Measurements from ENCODE around the gene EXOC2. TPM values are rescaled to one million over a fixed set of nuclear protein-coding genes. Genes with fewer than 3 reads are reported as not detected.

EXOC2 gene
- total and polyA plus RNA-seq, 10 of the 15 experiments (the other 5 are each of a cell fraction or from before 2014, with no cell fraction given), result 8.7 to 32.8 (median 20.7) TPM

- RAD21 ChIA-PET (ENCODE audit: unreplicated experiment), result interaction anchor here (1.4 kb wide), 1 partner anchor 114 kb away, joined by 4 read pairs; no protein-coding TSS in a partner anchor
- no peaks in the 10 kb centered on the region for H3K36me3 ChIP-seq (ENCODE audit: control insufficient read depth in 2 of 2, insufficient read depth in 2 of 2, low read length in 1 of 2)
- no peak overlapping the region for H3K4me3 ChIP-seq
- BruUV-seq (replicated peaks), result no TSS peak
- H4K20me1 ChIP-seq (ENCODE audit: control insufficient read depth, insufficient read depth), result no peaks in the 10 kb centered on the region
- CTCF ChIA-PET, result interaction anchor here (4.2 kb wide), 1 partner anchor 13 kb away, joined by 49 read pairs; no protein-coding TSS in a partner anchor
- in situ Hi-C loops (cut with MboI), result no loop called here
- DNase-seq (ENCODE audit: low read depth, low spot score) (no peak), FAIRE-seq (no peak), ATAC-seq (no peak)
- no peak overlapping the region for H3K9ac ChIP-seq (ENCODE audit: control insufficient read depth, insufficient read depth, low read length)
- no peaks in the 10 kb centered on the region for H3K27me3 ChIP-seq (replicated peaks in 1 of 2; ENCODE audit: control insufficient read depth in 2 of 2, insufficient read depth in 2 of 2, low read length in 1 of 2)
- no peak overlapping the region for H3K4me2 ChIP-seq (ENCODE audit: control insufficient read depth, insufficient read depth)
- no peaks in the 10 kb centered on the region; the same call in 1 of the 2 replicates for H3K79me2 ChIP-seq (ENCODE audit: control insufficient read depth, insufficient read depth, low read length)
- TF ChIP-seq HDAC2 (IDR thresholded peaks at IDR 0.05) (no peak), BRCA1 (IDR thresholded peaks at IDR 0.05; ENCODE audit: low read depth, low read length) (no peak), GABPA (IDR thresholded peaks at IDR 0.05; ENCODE audit: low read depth) (no peak), RAD51 (IDR thresholded peaks at IDR 0.05) (no peak), MTA3 (IDR thresholded peaks at IDR 0.05; ENCODE audit: borderline replicate concordance, low read length) (no peak), RBBP5 (conservative IDR thresholded peaks at IDR 0.05) (no peak), TCF3 (IDR thresholded peaks at IDR 0.05; ENCODE audit: borderline replicate concordance, insufficient read depth, low read depth, low read length) (no peak)
- intact Hi-C loops (cut with micrococcal nuclease; ENCODE audit: unreplicated experiment), result no loop called here
- peaks cover 8% of the 10 kb centered on the region for H3K4me1 ChIP-seq (ENCODE audit: control insufficient read depth, insufficient read depth, low read length)
- POLR2A ChIA-PET, result no interaction called here
- no peak overlapping the region for H3K27ac ChIP-seq (ENCODE audit: control insufficient read depth, insufficient read depth)
- no peaks in the 10 kb centered on the region for H3K9me3 ChIP-seq (replicated peaks; ENCODE audit: control insufficient read depth, insufficient read depth, low read length)
- no peak overlapping the region for H2AFZ ChIP-seq (ENCODE audit: control insufficient read depth, low read depth, low read length)
- 93% methylated on average over 6 of the region's 6 CpGs for WGBS (ENCODE audit: insufficient coverage, insufficient replicate concordance, low lambda C conversion rate, missing lambda C conversion rate)
- SMC1A ChIA-PET (ENCODE audit: uncharacterized antibody, unreplicated experiment), result interaction anchor here (3.1 kb wide), 1 partner anchor 36 kb away, joined by 8 read pairs; no protein-coding TSS in a partner anchor
Measured at GRCh38 chr6:708237-708598, 15.3 kb upstream of the EXOC2 start.

- Histone ChIP-seq H2AFZ (ENCODE audit: control insufficient read depth, low read depth, low read length) (no peak overlapping the region), H3K4me2 (ENCODE audit: control insufficient read depth, insufficient read depth) (no peak overlapping the region), H3K4me3 (no peak overlapping the region), H4K20me1 (ENCODE audit: control insufficient read depth, insufficient read depth) (no peaks in the 10 kb centered on the region), H3K36me3 (ENCODE audit: control insufficient read depth in 2 of 2, insufficient read depth in 2 of 2, low read length in 1 of 2) (no peaks in the 10 kb centered on the region), H3K9ac (ENCODE audit: control insufficient read depth, insufficient read depth, low read length) (no peak overlapping the region), H3K27me3 (replicated peaks in 1 of 2; ENCODE audit: control insufficient read depth in 2 of 2, insufficient read depth in 2 of 2, low read length in 1 of 2) (no peaks in the 10 kb centered on the region), H3K27ac (ENCODE audit: control insufficient read depth, insufficient read depth) (no peak overlapping the region), H3K9me3 (replicated peaks; ENCODE audit: control insufficient read depth, insufficient read depth, low read length) (no peaks in the 10 kb centered on the region), H3K4me1 (ENCODE audit: control insufficient read depth, insufficient read depth, low read length) (peaks cover 8% of the 10 kb centered on the region), H3K79me2 (ENCODE audit: control insufficient read depth, insufficient read depth, low read length) (no peaks in the 10 kb centered on the region; the same call in 1 of the 2 replicates)
- no TSS peak for BruUV-seq (replicated peaks)
- no peak for ATAC-seq
- ChIA-PET RAD21 (ENCODE audit: unreplicated experiment) (no interaction called here), POLR2A (no interaction called here), SMC1A (ENCODE audit: uncharacterized antibody, unreplicated experiment) (interaction anchor here (3.1 kb wide), 1 partner anchor 36 kb away, joined by 8 read pairs; no protein-coding TSS in a partner anchor), CTCF (no interaction called here)
- TF ChIP-seq WRNIP1 (IDR thresholded peaks at IDR 0.05; ENCODE audit: borderline replicate concordance, low read depth, low read length) (no peak), ATF3 (IDR thresholded peaks at IDR 0.05; ENCODE audit: borderline replicate concordance, extremely low read depth, low read depth, low read length) (no peak), MYB (IDR thresholded peaks at IDR 0.05; ENCODE audit: borderline replicate concordance, low read depth, low read length) (no peak)
- FAIRE-seq, result no peak
- no peak for DNase-seq (ENCODE audit: low read depth, low spot score)
- WGBS (ENCODE audit: insufficient coverage, insufficient replicate concordance, low lambda C conversion rate, missing lambda C conversion rate), result 94% methylated on average over 10 of the region's 10 CpGs
- in situ Hi-C loops (cut with MboI), result no loop called here
- intact Hi-C loops (cut with micrococcal nuclease; ENCODE audit: unreplicated experiment), result no loop called here
Measured at GRCh38 chr6:707576-708236, 14.8 kb upstream of the EXOC2 start.
